Caco-2 (cell line): ENCODE data around the gene OTOG. TPM values are rescaled to one million over a fixed set of nuclear protein-coding genes. Genes with fewer than 3 reads are reported as not detected.
A peak's percentile ranks its signal among the peaks of the same experiment; 100 is the strongest.

Source experiments
- BruUV-seq: library from RNA; stranded (reverse); fragments of 400-500 nt; replicated peaks from 2 replicates; lab custom pipeline; 2021; lab: Mats Ljungman, UMichigan
- CTCF ChIA-PET: fragments of 300-600 bp; sonication (Branson Sonifier 250); formaldehyde crosslinking; loops from one replicate; lab custom pipeline; 2022; ENCODE audit warnings: antibody characterized with exemption; lab: Charles Lee
- POLR2A ChIA-PET: fragments of 300-600 bp; sonication (Branson Sonifier 250); formaldehyde crosslinking; loops from one replicate; lab custom pipeline; 2022; ENCODE audit warnings: antibody characterized with exemption; lab: Charles Lee
- DNase-seq, 2 experiments: peaks; one replicate each; pipeline versions ENCODE4 v3.0.0 to v3.0.0-alpha.2; 2020 to 2022
- H3K27me3 ChIP-seq: replicated peaks from 2 replicates; pipeline ENCODE4 v1.6.0; 2011; ENCODE audit warnings: low read length; ENCODE audit not compliant: control insufficient read depth, insufficient read depth
- H3K36me3 ChIP-seq: 2 replicates; pipeline ENCODE4 v1.5.1; 2011; ENCODE audit warnings: low read length; ENCODE audit not compliant: control insufficient read depth, insufficient read depth
- H3K4me1 ChIP-seq: fragments of 250-450 bp; sonication (Bioruptor Pico); 2 replicates; pipeline ENCODE4 v1.5.1; 2020; ENCODE audit warnings: mild to moderate bottlenecking
- H3K4me3 ChIP-seq: 2 replicates; pipeline ENCODE4 v1.5.1; 2011; ENCODE audit warnings: low read depth, mild to moderate bottlenecking, control low read depth, low read length
- H3K9me3 ChIP-seq: fragments of 250-450 bp; sonication (Bioruptor Pico); 2 replicates; pipeline ENCODE4 v1.5.1; 2020; ENCODE audit warnings: mild to moderate bottlenecking, moderate library complexity
- H3K27ac Mint-ChIP-seq: one replicate; pipeline ENCODE4 v1.8.0; 2022; ENCODE audit warnings: mixed read lengths; ENCODE audit not compliant: unreplicated experiment
- H3K27me3 Mint-ChIP-seq: one replicate; pipeline ENCODE4 v1.8.0; 2022; ENCODE audit warnings: mixed read lengths; ENCODE audit not compliant: insufficient read depth, unreplicated experiment
- H3K36me3 Mint-ChIP-seq: one replicate; pipeline ENCODE4 v1.8.0; 2022; ENCODE audit warnings: mild to moderate bottlenecking, mixed read lengths; ENCODE audit not compliant: insufficient read depth, unreplicated experiment
- H3K4me1 Mint-ChIP-seq: one replicate; pipeline ENCODE4 v1.8.0; 2022; ENCODE audit warnings: low read depth, mixed read lengths; ENCODE audit not compliant: unreplicated experiment
- H3K4me3 Mint-ChIP-seq: one replicate; pipeline ENCODE4 v1.8.0; 2022; ENCODE audit warnings: mild to moderate bottlenecking, moderate library complexity, mixed read lengths; ENCODE audit not compliant: unreplicated experiment
- H3K9me3 Mint-ChIP-seq: one replicate; pipeline ENCODE4 v1.8.0; 2022; ENCODE audit warnings: mixed read lengths; ENCODE audit not compliant: unreplicated experiment
- CTCF ChIP-seq, 2 experiments: fragments of 200-600 bp in 1 of 2; IDR thresholded peaks; 1 replicate in 1 of 2; 2 replicates in 1 of 2; pipeline versions ENCODE4 v1.5.1 to v1.8.0; 2011 to 2022; ENCODE audit warnings: antibody characterized with exemption in 1 of 2, control low read depth in 1 of 2, inconsistent platforms in 1 of 2, low read depth in 1 of 2, low read length in 1 of 2, mild to moderate bottlenecking in 1 of 2, moderate library complexity in 1 of 2; ENCODE audit not compliant: insufficient read depth in 1 of 2, severe bottlenecking in 1 of 2, unreplicated experiment in 1 of 2
- intact Hi-C: fragments of 100-400 bp; cut with micrococcal nuclease; formaldehyde crosslinking; loops from one replicate; pipeline ENCODE4 v1.10.0; 2022; ENCODE audit not compliant: unreplicated experiment
- total RNA-seq: library from RNA; stranded (reverse); gene quantifications from 2 replicates; pipeline ENCODE4 v1.2.3, GENCODE V29; 2022

The OTOG gene
- total RNA-seq, 1 experiment from 2014 or later: 0.95 TPM

GRCh38 chr11:17561526-17561925 is 14.5 kb downstream of the OTOG start:
- ChIA-PET POLR2A (no interaction called here), CTCF (no interaction called here)
- H3K36me3 ChIP-seq: no peaks in the 10 kb centered on the region
- Mint-ChIP-seq H3K27ac (no peak overlapping the region), H3K4me3 (no peak overlapping the region), H3K27me3 (no peaks in the 10 kb centered on the region), H3K9me3 (no peaks in the 10 kb centered on the region), H3K4me1 (peaks cover 27% of the 10 kb centered on the region), H3K36me3 (no peaks in the 10 kb centered on the region)
- TF ChIP-seq CTCF (IDR thresholded peaks at IDR 0.05; ENCODE audit: insufficient read depth in 1 of 2, low read depth in 1 of 2, low read length in 1 of 2, severe bottlenecking in 1 of 2, unreplicated experiment in 1 of 2): no peak
- peak in 1 of 2 experiments; percentile 34 for DNase-seq
- H3K4me3 ChIP-seq: no peak overlapping the region
- H3K4me1 ChIP-seq: peaks cover 56% of the 10 kb centered on the region
- no peaks in the 10 kb centered on the region for H3K27me3 ChIP-seq
- no TSS peak for BruUV-seq
- intact Hi-C loops: no loop called here
- no peaks in the 10 kb centered on the region for H3K9me3 ChIP-seq

GRCh38 chr11:17563231-17563646 is 16.2 kb downstream of the OTOG start:
- H3K27me3 Mint-ChIP-seq: no peaks in the 10 kb centered on the region
- no peak overlapping the region for H3K4me3 Mint-ChIP-seq
- Histone ChIP-seq H3K9me3 (no peaks in the 10 kb centered on the region), H3K27me3 (no peaks in the 10 kb centered on the region), H3K4me1 (peaks cover 46% of the 10 kb centered on the region), H3K36me3 (no peaks in the 10 kb centered on the region), H3K4me3 (no peak overlapping the region)
- intact Hi-C loops: no loop called here
- peaks cover 24% of the 10 kb centered on the region for H3K4me1 Mint-ChIP-seq
- CTCF ChIA-PET: interaction anchor here (0.8 kb wide), 1 partner anchor 9 kb away, joined by 4 read pairs; no protein-coding TSS in a partner anchor
- BruUV-seq: no TSS peak
- peak overlapping the region; percentile 9 for H3K27ac Mint-ChIP-seq
- peak in 1 of 2 experiments; percentile 48 for DNase-seq
- no peaks in the 10 kb centered on the region for H3K36me3 Mint-ChIP-seq
- peak in 1 of 2 experiments; percentile 7 for TF ChIP-seq CTCF (IDR thresholded peaks at IDR 0.05; ENCODE audit: insufficient read depth in 1 of 2, low read depth in 1 of 2, low read length in 1 of 2, severe bottlenecking in 1 of 2, unreplicated experiment in 1 of 2)
- H3K9me3 Mint-ChIP-seq: no peaks in the 10 kb centered on the region
- POLR2A ChIA-PET: no interaction called here

GRCh38 chr11:17563961-17564686 is 17.1 kb downstream of the OTOG start:
- Mint-ChIP-seq H3K27me3 (no peaks in the 10 kb centered on the region), H3K27ac (no peak overlapping the region), H3K4me1 (peaks cover 21% of the 10 kb centered on the region), H3K4me3 (no peak overlapping the region), H3K36me3 (no peaks in the 10 kb centered on the region), H3K9me3 (no peaks in the 10 kb centered on the region)
- CTCF ChIA-PET: interaction anchor here (0.6 to 0.8 kb wide), 2 partner anchors 10 to 203 kb away, joined by 3 to 4 read pairs; no protein-coding TSS in a partner anchor
- intact Hi-C loops: no loop called here
- Histone ChIP-seq H3K36me3 (no peaks in the 10 kb centered on the region), H3K4me3 (no peak overlapping the region), H3K27me3 (no peaks in the 10 kb centered on the region), H3K9me3 (no peaks in the 10 kb centered on the region), H3K4me1 (peaks cover 37% of the 10 kb centered on the region)
- BruUV-seq: no TSS peak
- POLR2A ChIA-PET: no interaction called here
- TF ChIP-seq CTCF (IDR thresholded peaks at IDR 0.05; ENCODE audit: insufficient read depth in 1 of 2, low read depth in 1 of 2, low read length in 1 of 2, severe bottlenecking in 1 of 2, unreplicated experiment in 1 of 2): no peak
- no peak for DNase-seq
